WTC11 (cell line): Measurements from ENCODE around the gene ATP5F1D. TPM values are rescaled to one million over a fixed set of nuclear protein-coding genes. Genes with fewer than 3 reads are reported as not detected.
"Not testable (repeated sequence)": the region's sequence is repeated elsewhere in the genome, so short reads cannot be mapped to it uniquely, and the experiment has no call there.

Experiments
- ATAC-seq: fragments of 200-7000 bp; cut with Tn5 transposase; 2 replicates; pipeline ENCODE4 v1.10.0; 2021; ENCODE audit warnings: mild to moderate bottlenecking, moderate library complexity
- CTCF ChIA-PET: fragments of 300-600 bp; sonication (Branson Sonifier 250); formaldehyde crosslinking; loops from one replicate; lab custom pipeline; 2021; ENCODE audit warnings: antibody characterized with exemption; lab: Charles Lee
- POLR2A ChIA-PET: fragments of 350-600 bp; sonication (Branson Sonifier 250); formaldehyde crosslinking; loops from one replicate; lab custom pipeline; 2021; ENCODE audit warnings: antibody characterized with exemption; lab: Charles Lee
- DNase-seq: peaks from one replicate; pipeline ENCODE4 v3.0.0; 2021; ENCODE audit warnings: low spot score
- H3K27ac Mint-ChIP-seq: 2 replicates; pipeline ENCODE4 v1.8.0; 2021; ENCODE audit warnings: mixed read lengths
- H3K27me3 Mint-ChIP-seq: 2 replicates; pipeline ENCODE4 v1.8.0; 2021; ENCODE audit warnings: low read depth, mild to moderate bottlenecking, moderate library complexity, mixed read lengths
- H3K36me3 Mint-ChIP-seq: 2 replicates; pipeline ENCODE4 v1.8.0; 2021; ENCODE audit warnings: mixed read lengths
- H3K4me1 Mint-ChIP-seq: 2 replicates; pipeline ENCODE4 v1.8.0; 2022; ENCODE audit warnings: mixed read lengths
- H3K4me3 Mint-ChIP-seq: 2 replicates; pipeline ENCODE4 v1.8.0; 2021; ENCODE audit warnings: mild to moderate bottlenecking, moderate library complexity, mixed read lengths
- H3K9me3 Mint-ChIP-seq: 2 replicates; pipeline ENCODE4 v1.8.0; 2021; ENCODE audit warnings: mixed read lengths
- CREB1 ChIP-seq: sonication (generic); formaldehyde crosslinking; IDR thresholded peaks from 2 replicates; pipeline ENCODE4 v1.8.0; 2023; ENCODE audit warnings: mild to moderate bottlenecking, missing genetic modification reagents
- ELF4 ChIP-seq: sonication (generic); formaldehyde crosslinking; IDR thresholded peaks from 2 replicates; pipeline ENCODE4 v1.8.1; 2022; ENCODE audit warnings: low read depth, mild to moderate bottlenecking, moderate library complexity, missing genetic modification reagents
- EMX1 ChIP-seq: fragments of 250-450 bp; sonication (Bioruptor Pico); IDR thresholded peaks from 2 replicates; pipeline ENCODE4 v1.8.0; 2021; ENCODE audit warnings: mild to moderate bottlenecking
- GRHL2 ChIP-seq: fragments of 250-450 bp; sonication (Bioruptor Pico); IDR thresholded peaks from 2 replicates; pipeline ENCODE4 v1.8.0; 2022; ENCODE audit warnings: mild to moderate bottlenecking, moderate library complexity; ENCODE audit not compliant: insufficient replicate concordance, severe bottlenecking
- GTF2I ChIP-seq: fragments of 250-450 bp; sonication (Bioruptor Pico); conservative IDR thresholded peaks from 2 replicates; pipeline ENCODE4 v1.4.0; 2021; ENCODE audit warnings: mild to moderate bottlenecking
- NFYB ChIP-seq: sonication (generic); formaldehyde crosslinking; conservative IDR thresholded peaks from 2 replicates; pipeline ENCODE4 v1.8.0; 2022; ENCODE audit warnings: low read depth, missing genetic modification reagents
- RORB ChIP-seq: fragments of 250-450 bp; sonication (Bioruptor Pico); IDR thresholded peaks from 2 replicates; pipeline ENCODE4 v1.9.0; 2021; ENCODE audit warnings: mild to moderate bottlenecking
- SP1 ChIP-seq: sonication (generic); formaldehyde crosslinking; conservative IDR thresholded peaks from 2 replicates; pipeline ENCODE4 v1.8.1; 2022; ENCODE audit warnings: missing genetic modification reagents
- ZNF232 ChIP-seq: sonication (generic); formaldehyde crosslinking; IDR thresholded peaks from 2 replicates; pipeline ENCODE4 v1.8.0; 2022; ENCODE audit warnings: mild to moderate bottlenecking, missing genetic modification reagents
- ZNF423 ChIP-seq: fragments of 250-450 bp; sonication (Bioruptor Pico); IDR thresholded peaks from 2 replicates; pipeline ENCODE4 v2.1.2; 2022; ENCODE audit warnings: mild to moderate bottlenecking, moderate library complexity
- ZNF671 ChIP-seq: fragments of 250-450 bp; sonication (Bioruptor Pico); IDR thresholded peaks from 2 replicates; pipeline ENCODE4 v1.8.0; 2021; ENCODE audit warnings: mild to moderate bottlenecking
- total RNA-seq: library from RNA; stranded (reverse); gene quantifications from 3 replicates; pipeline ENCODE4 v1.2.3, GENCODE V29; 2021
- TF ChIP-seq, protein P1 (sequence below): fragments of 250-450 bp; sonication (Bioruptor Pico); conservative IDR thresholded peaks from 2 replicates; pipeline ENCODE4 v1.9.0; 2021; ENCODE audit warnings: mild to moderate bottlenecking
- TF ChIP-seq, protein P2 (sequence below): sonication (generic); formaldehyde crosslinking; IDR thresholded peaks from 2 replicates; pipeline ENCODE4 v1.8.0; 2022; ENCODE audit warnings: mild to moderate bottlenecking, missing genetic modification reagents
- TF ChIP-seq, protein P3 (sequence below): sonication (generic); formaldehyde crosslinking; IDR thresholded peaks from 2 replicates; pipeline ENCODE4 v1.8.1; 2023; ENCODE audit warnings: mild to moderate bottlenecking, missing genetic modification reagents, moderate library complexity
- TF ChIP-seq, protein P4 (sequence below): sonication (generic); formaldehyde crosslinking; IDR thresholded peaks from 2 replicates; pipeline ENCODE4 v1.8.0; 2022; ENCODE audit warnings: mild to moderate bottlenecking, missing genetic modification reagents
- TF ChIP-seq, protein P5 (sequence below): sonication (generic); formaldehyde crosslinking; IDR thresholded peaks from 2 replicates; pipeline ENCODE4 v1.8.0; 2022; ENCODE audit warnings: missing genetic modification reagents

Gene ATP5F1D
- total RNA-seq, 1 experiment from 2014 or later, result 277 TPM

DNA sequence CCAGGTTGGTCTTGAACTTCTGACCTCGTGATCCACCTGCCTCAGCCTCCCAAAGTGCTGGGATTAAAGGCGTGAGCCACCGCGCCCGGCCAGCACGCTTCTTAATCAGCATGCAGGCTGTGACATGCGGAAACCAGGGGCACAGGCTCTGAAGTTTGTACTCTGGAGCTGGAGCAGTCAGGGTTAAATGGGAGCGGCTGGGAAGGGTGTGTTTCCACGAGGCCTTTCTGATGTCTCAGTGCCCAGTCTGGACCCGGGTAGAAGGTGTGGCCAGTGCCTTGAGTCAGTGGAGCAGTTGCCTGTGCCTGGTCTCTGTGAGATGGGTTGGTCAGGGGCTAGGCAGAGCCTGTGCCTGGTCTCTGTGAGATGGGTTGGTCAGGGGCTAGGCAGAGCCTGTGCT is 32.7 kb upstream of the ATP5F1D start:
- 0 out of 2 replicates have a peak overlapping the region, but pooled peaks have one; percentile 25 for H3K4me3 Mint-ChIP-seq
- ATAC-seq, DNase-seq, POLR2A ChIA-PET, H3K9me3 Mint-ChIP-seq, H3K27ac Mint-ChIP-seq, H3K27me3 Mint-ChIP-seq: not testable (repeated sequence)
- CTCF ChIA-PET, result interaction anchor here (0.9 kb wide), 1 partner anchor 9 kb away, joined by 4 read pairs; no protein-coding TSS in a partner anchor
- peaks cover 39% of the 10 kb centered on the region for H3K4me1 Mint-ChIP-seq
- H3K36me3 Mint-ChIP-seq, result peaks cover 18% of the 10 kb centered on the region

DNA sequence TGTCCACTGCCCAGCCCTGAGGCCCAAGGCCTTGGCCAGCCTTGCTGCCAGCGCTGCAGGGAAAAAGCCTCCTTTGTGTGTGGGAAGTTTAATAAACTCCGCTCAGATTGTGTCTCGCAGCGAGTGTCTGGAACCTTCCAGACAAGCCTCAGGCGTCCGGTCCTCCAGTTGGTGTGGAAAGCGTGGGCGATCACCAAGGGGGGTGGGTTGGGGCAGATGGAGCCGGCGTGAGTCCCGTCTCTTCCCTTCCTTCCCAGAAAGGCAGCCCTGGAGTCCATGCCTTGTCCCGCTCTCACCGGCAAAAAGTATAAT is 31.4 kb upstream of the ATP5F1D start:
- ChIA-PET POLR2A (no interaction called here), CTCF (interaction anchor here (0.6 to 1.1 kb wide), 2 partner anchors 8 to 13 kb away, joined by 3 read pairs; no protein-coding TSS in a partner anchor)
- H3K27ac Mint-ChIP-seq, result peak overlapping the region; percentile 98
- no peak for DNase-seq
- no peak for ATAC-seq
- no peaks in the 10 kb centered on the region for H3K27me3 Mint-ChIP-seq
- TF ChIP-seq, protein P1, sequence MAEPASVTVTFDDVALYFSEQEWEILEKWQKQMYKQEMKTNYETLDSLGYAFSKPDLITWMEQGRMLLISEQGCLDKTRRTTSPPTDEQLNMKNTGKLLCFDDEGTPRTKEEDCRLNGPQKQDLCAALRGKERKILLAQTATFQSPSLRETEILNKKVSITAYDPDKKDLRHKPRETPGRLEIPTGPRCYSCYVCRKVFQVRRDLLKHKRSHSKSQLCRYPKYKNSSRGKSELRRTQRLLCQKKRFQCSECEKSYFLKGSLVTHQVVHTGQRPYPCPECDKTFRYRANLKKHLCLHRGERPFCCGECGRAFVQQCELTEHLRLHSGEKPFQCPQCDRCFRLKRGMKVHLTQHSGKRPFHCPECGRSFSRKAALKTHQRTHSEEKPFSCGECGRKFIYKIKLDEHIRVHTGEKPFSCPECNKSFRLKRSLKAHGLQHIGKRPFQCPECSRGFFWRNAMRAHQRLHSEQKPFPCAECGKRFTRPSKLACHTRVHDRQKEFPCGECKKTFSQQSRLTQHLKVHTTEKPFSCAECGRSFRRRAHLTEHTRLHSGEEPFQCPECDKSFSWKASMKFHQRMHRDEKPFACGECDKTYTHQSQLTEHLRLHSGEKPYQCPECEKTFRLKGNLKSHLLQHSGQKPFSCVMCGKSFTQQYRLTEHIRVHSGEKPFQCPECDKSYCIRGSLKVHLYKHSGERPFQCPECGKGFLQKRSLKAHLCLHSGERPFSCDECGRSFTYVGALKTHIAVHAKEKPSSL, result no peak
- no peak for TF ChIP-seq CREB1
- TF ChIP-seq, protein P2, sequence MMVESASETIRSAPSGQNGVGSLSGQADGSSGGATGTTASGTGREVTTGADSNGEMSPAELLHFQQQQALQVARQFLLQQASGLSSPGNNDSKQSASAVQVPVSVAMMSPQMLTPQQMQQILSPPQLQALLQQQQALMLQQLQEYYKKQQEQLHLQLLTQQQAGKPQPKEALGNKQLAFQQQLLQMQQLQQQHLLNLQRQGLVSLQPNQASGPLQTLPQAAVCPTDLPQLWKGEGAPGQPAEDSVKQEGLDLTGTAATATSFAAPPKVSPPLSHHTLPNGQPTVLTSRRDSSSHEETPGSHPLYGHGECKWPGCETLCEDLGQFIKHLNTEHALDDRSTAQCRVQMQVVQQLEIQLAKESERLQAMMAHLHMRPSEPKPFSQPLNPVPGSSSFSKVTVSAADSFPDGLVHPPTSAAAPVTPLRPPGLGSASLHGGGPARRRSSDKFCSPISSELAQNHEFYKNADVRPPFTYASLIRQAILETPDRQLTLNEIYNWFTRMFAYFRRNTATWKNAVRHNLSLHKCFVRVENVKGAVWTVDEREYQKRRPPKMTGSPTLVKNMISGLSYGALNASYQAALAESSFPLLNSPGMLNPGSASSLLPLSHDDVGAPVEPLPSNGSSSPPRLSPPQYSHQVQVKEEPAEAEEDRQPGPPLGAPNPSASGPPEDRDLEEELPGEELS (CRISPR knock-in tag), result no peak
- TF ChIP-seq ELF4, result no peak
- TF ChIP-seq, protein P3, sequence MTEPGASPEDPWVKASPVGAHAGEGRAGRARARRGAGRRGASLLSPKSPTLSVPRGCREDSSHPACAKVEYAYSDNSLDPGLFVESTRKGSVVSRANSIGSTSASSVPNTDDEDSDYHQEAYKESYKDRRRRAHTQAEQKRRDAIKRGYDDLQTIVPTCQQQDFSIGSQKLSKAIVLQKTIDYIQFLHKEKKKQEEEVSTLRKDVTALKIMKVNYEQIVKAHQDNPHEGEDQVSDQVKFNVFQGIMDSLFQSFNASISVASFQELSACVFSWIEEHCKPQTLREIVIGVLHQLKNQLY (CRISPR knock-in tag), result no peak
- TF ChIP-seq, protein P4, sequence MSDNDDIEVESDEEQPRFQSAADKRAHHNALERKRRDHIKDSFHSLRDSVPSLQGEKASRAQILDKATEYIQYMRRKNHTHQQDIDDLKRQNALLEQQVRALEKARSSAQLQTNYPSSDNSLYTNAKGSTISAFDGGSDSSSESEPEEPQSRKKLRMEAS (CRISPR knock-in tag), result no peak
- no peak for TF ChIP-seq ZNF232 (CRISPR knock-in tag)
- no peak for TF ChIP-seq ZNF671
- TF ChIP-seq, protein P5, sequence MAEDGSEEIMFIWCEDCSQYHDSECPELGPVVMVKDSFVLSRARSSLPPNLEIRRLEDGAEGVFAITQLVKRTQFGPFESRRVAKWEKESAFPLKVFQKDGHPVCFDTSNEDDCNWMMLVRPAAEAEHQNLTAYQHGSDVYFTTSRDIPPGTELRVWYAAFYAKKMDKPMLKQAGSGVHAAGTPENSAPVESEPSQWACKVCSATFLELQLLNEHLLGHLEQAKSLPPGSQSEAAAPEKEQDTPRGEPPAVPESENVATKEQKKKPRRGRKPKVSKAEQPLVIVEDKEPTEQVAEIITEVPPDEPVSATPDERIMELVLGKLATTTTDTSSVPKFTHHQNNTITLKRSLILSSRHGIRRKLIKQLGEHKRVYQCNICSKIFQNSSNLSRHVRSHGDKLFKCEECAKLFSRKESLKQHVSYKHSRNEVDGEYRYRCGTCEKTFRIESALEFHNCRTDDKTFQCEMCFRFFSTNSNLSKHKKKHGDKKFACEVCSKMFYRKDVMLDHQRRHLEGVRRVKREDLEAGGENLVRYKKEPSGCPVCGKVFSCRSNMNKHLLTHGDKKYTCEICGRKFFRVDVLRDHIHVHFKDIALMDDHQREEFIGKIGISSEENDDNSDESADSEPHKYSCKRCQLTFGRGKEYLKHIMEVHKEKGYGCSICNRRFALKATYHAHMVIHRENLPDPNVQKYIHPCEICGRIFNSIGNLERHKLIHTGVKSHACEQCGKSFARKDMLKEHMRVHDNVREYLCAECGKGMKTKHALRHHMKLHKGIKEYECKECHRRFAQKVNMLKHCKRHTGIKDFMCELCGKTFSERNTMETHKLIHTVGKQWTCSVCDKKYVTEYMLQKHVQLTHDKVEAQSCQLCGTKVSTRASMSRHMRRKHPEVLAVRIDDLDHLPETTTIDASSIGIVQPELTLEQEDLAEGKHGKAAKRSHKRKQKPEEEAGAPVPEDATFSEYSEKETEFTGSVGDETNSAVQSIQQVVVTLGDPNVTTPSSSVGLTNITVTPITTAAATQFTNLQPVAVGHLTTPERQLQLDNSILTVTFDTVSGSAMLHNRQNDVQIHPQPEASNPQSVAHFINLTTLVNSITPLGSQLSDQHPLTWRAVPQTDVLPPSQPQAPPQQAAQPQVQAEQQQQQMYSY, result no peak
- no peak for TF ChIP-seq SP1 (CRISPR knock-in tag)
- no peak for TF ChIP-seq ZNF423
- TF ChIP-seq GRHL2 (CRISPR knock-in tag), result no peak
- TF ChIP-seq EMX1 (CRISPR knock-in tag), result no peak
- TF ChIP-seq RORB (CRISPR knock-in tag), result no peak
- no peak for TF ChIP-seq NFYB (CRISPR knock-in tag)
- no peak for TF ChIP-seq GTF2I (CRISPR knock-in tag)
- H3K9me3 Mint-ChIP-seq, result no peaks in the 10 kb centered on the region
- H3K36me3 Mint-ChIP-seq, result peaks cover 18% of the 10 kb centered on the region
- H3K4me3 Mint-ChIP-seq, result no peak overlapping the region
- peaks cover 42% of the 10 kb centered on the region for H3K4me1 Mint-ChIP-seq
